Left lung (tissue), 10 donors: ENCODE data around the gene DDX31. TPM values are rescaled to one million over a fixed set of nuclear protein-coding genes. Genes with fewer than 3 reads are reported as not detected.

Source experiments
- ATAC-seq: fragments of 200-7000 bp; cut with Tn5 transposase; one replicate; pipeline ENCODE4 v1.9.1; 2020; ENCODE audit warnings: moderate library complexity
- DNase-seq, 4 donors: peaks; one replicate each; pipeline ENCODE4 v3.0.0-alpha.2; 2013 to 2020
- H3K27ac ChIP-seq, 2 donors: fragments of 200-600 bp; sonication (generic) in 1 of 2; one replicate each; pipeline versions ENCODE4 v1.5.0 to v1.8.0; 2020 to 2021
- H3K27me3 ChIP-seq, 2 donors: fragments of 200-600 bp; sonication (generic) in 1 of 2; one replicate each; pipeline versions ENCODE4 v1.5.0 to v1.8.0; 2020 to 2021
- H3K36me3 ChIP-seq, 2 donors: fragments of 200-600 bp; sonication (generic) in 1 of 2; one replicate each; pipeline versions ENCODE4 v1.5.0 to v1.8.0; 2020 to 2021
- H3K4me1 ChIP-seq, 2 donors: fragments of 200-600 bp; one replicate each; pipeline ENCODE4 v1.8.0; 2021
- H3K4me3 ChIP-seq, 2 donors: fragments of 200-600 bp; sonication (generic) in 1 of 2; one replicate each; pipeline versions ENCODE4 v1.5.0 to v1.8.0; 2020 to 2021; ENCODE audit warnings: mild to moderate bottlenecking in 1 of 2
- H3K9me3 ChIP-seq, 2 donors: fragments of 200-600 bp; sonication (generic) in 1 of 2; one replicate each; pipeline versions ENCODE4 v1.5.0 to v1.8.0; 2020 to 2021
- CTCF ChIP-seq, 2 donors: fragments of 200-600 bp; sonication (generic) in 1 of 2; IDR thresholded peaks; one replicate each; pipeline versions ENCODE4 v1.5.0 to v1.8.0; 2021; ENCODE audit warnings: antibody characterized with exemption in 2 of 2
- intact Hi-C, 2 donors: fragments of 100-400 bp; cut with DNase I; formaldehyde crosslinking; loops; one replicate each; pipeline versions ENCODE4 v1.11.2 to v1.14.2; 2022
- polyA plus RNA-seq, 6 donors: library from polyadenylated mRNA; unstranded; fragments of 120-200 nt; gene quantifications; one replicate each; pipeline ENCODE4 v1.2.1, GENCODE V29; 2013; ENCODE audit not compliant: insufficient read length in 6 of 6
- total RNA-seq, 2 donors: library from RNA; stranded (reverse); fragmentation: NEBNext Ultra II Directional; extraction: Animal tissue kit (Norgen Biotek cat#: 25700); gene quantifications; one replicate each; pipeline ENCODE4 v1.2.1, GENCODE V29; 2021
- donor health status: DM: no; HTN: yes; CAD: no.
- donor health status: DM: no; HTN: no; CAD: no.

DDX31 gene
- total and polyA plus RNA-seq, 8 donors = 12.0 to 16.5 (median 14.9) TPM

- ATAC-seq = no peak
- Histone ChIP-seq H3K4me1 (no peaks in the 10 kb centered on the region), H3K27ac (no peak overlapping the region), H3K27me3 (no peaks in the 10 kb centered on the region), H3K36me3 (peaks cover 0 to 98% of the 10 kb centered on the region in 2 donors), H3K4me3 (no peak overlapping the region), H3K9me3 (no peaks in the 10 kb centered on the region)
- TF ChIP-seq CTCF (IDR thresholded peaks at IDR 0.05) = no peak
- no peak for DNase-seq
- intact Hi-C loops = no loop called here
Measured at GRCh38 chr9:132610661-132611060, 59.1 kb downstream of the DDX31 start.

GRCh38 chr9:132609829-132610228 is 60.0 kb downstream of the DDX31 start:
- peaks cover 0 to 96% of the 10 kb centered on the region in 2 donors for H3K36me3 ChIP-seq
- no peaks in the 10 kb centered on the region for H3K9me3 ChIP-seq
- no peak overlapping the region for H3K4me3 ChIP-seq
- TF ChIP-seq CTCF (IDR thresholded peaks at IDR 0.05) = no peak
- DNase-seq = no peak
- H3K4me1 ChIP-seq = no peaks in the 10 kb centered on the region
- intact Hi-C loops = no loop called here
- H3K27ac ChIP-seq = no peak overlapping the region
- no peak for ATAC-seq
- H3K27me3 ChIP-seq = no peaks in the 10 kb centered on the region

GRCh38 chr9:132609184-132609583 is 60.6 kb downstream of the DDX31 start:
- no peak overlapping the region for H3K27ac ChIP-seq
- H3K4me1 ChIP-seq = no peaks in the 10 kb centered on the region
- H3K4me3 ChIP-seq = no peak overlapping the region
- DNase-seq (no peak), ATAC-seq (no peak)
- no peaks in the 10 kb centered on the region for H3K9me3 ChIP-seq
- peaks cover 0 to 91% of the 10 kb centered on the region in 2 donors for H3K36me3 ChIP-seq
- intact Hi-C loops = no loop called here
- TF ChIP-seq CTCF (IDR thresholded peaks at IDR 0.05) = no peak
- H3K27me3 ChIP-seq = no peaks in the 10 kb centered on the region

GRCh38 chr9:132606066-132606465 is 63.7 kb downstream of the DDX31 start:
- intact Hi-C loops = no loop called here
- no peak for TF ChIP-seq CTCF (IDR thresholded peaks at IDR 0.05)
- no peaks in the 10 kb centered on the region for H3K4me1 ChIP-seq
- H3K4me3 ChIP-seq = no peak overlapping the region
- ATAC-seq = no peak
- no peaks in the 10 kb centered on the region for H3K27me3 ChIP-seq
- H3K9me3 ChIP-seq = no peaks in the 10 kb centered on the region
- H3K27ac ChIP-seq = no peak overlapping the region
- H3K36me3 ChIP-seq = peaks cover 0 to 79% of the 10 kb centered on the region in 2 donors
- DNase-seq = no peak

GRCh38 chr9:132605387-132605786 is 64.4 kb downstream of the DDX31 start:
- H3K4me1 ChIP-seq = no peaks in the 10 kb centered on the region
- H3K36me3 ChIP-seq = peaks cover 0 to 79% of the 10 kb centered on the region in 2 donors
- DNase-seq (no peak), ATAC-seq (no peak)
- no peaks in the 10 kb centered on the region for H3K27me3 ChIP-seq
- TF ChIP-seq CTCF (IDR thresholded peaks at IDR 0.05) = no peak
- intact Hi-C loops = no loop called here
- no peak overlapping the region for H3K4me3 ChIP-seq
- no peaks in the 10 kb centered on the region for H3K9me3 ChIP-seq
- no peak overlapping the region for H3K27ac ChIP-seq
